GM23338 (cell line): ENCODE data around the gene INTS3. TPM values are rescaled to one million over a fixed set of nuclear protein-coding genes. Genes with fewer than 3 reads are reported as not detected.

Experiments used
- ATAC-seq: fragments of 200-7000 bp; cut with Tn5 transposase; 3 replicates; pipeline ENCODE4 v1.9.1; 2020
- DNase-seq: peaks from one replicate; pipeline ENCODE4 v3.0.0-alpha.2; 2015; ENCODE audit warnings: low spot score
- H2AFZ ChIP-seq: fragments of 200-600 bp; sonication (generic); 2 replicates; pipeline ENCODE4 v1.8.0; 2016; ENCODE audit warnings: antibody characterized with exemption, mild to moderate bottlenecking, moderate library complexity
- H3F3A ChIP-seq: fragments of 200-600 bp; sonication (generic); replicated peaks from 2 replicates; pipeline ENCODE4 v1.8.0; 2017; ENCODE audit warnings: antibody characterized with exemption, mixed run types, low read depth
- H3K27ac ChIP-seq: fragments of 200-600 bp; sonication (generic); 2 replicates; pipeline ENCODE4 v1.6.1; 2016; ENCODE audit warnings: low read depth
- H3K27me3 ChIP-seq: fragments of 200-600 bp; sonication (generic); 2 replicates; pipeline ENCODE4 v1.8.0; 2016; ENCODE audit warnings: mild to moderate bottlenecking, mixed run types, moderate library complexity; ENCODE audit not compliant: insufficient read depth
- H3K36me3 ChIP-seq: fragments of 200-600 bp; sonication (generic); 2 replicates; pipeline ENCODE4 v1.8.0; 2016; ENCODE audit warnings: mild to moderate bottlenecking; ENCODE audit not compliant: insufficient read depth
- H3K4me1 ChIP-seq: fragments of 200-600 bp; sonication (generic); 2 replicates; pipeline ENCODE4 v1.8.0; 2016; ENCODE audit warnings: mild to moderate bottlenecking, moderate library complexity; ENCODE audit not compliant: insufficient read depth
- H3K4me2 ChIP-seq: fragments of 200-600 bp; sonication (generic); 2 replicates; pipeline ENCODE4 v1.7.1; 2017; ENCODE audit warnings: mixed run types
- H3K4me3 ChIP-seq: fragments of 200-600 bp; sonication (generic); 2 replicates; pipeline ENCODE4 v1.6.1; 2016; ENCODE audit warnings: mixed run types
- H3K79me2 ChIP-seq: fragments of 200-600 bp; sonication (generic); replicated peaks from 2 replicates; pipeline ENCODE4 v1.8.0; 2017; ENCODE audit warnings: mild to moderate bottlenecking; ENCODE audit not compliant: insufficient read depth
- H3K9me2 ChIP-seq: fragments of 200-600 bp; sonication (generic); 2 replicates; pipeline ENCODE4 v1.8.0; 2017; ENCODE audit not compliant: insufficient read depth
- H4K20me1 ChIP-seq: fragments of 200-600 bp; sonication (generic); replicated peaks from 2 replicates; pipeline ENCODE4 v1.8.0; 2017; ENCODE audit warnings: mild to moderate bottlenecking; ENCODE audit not compliant: insufficient read depth
- H3K27ac Mint-ChIP-seq: 2 replicates; pipeline ENCODE4 v1.8.0; 2020; ENCODE audit warnings: inconsistent platforms, mild to moderate bottlenecking, moderate library complexity, mixed read lengths
- H3K27me3 Mint-ChIP-seq: 3 replicates; pipeline ENCODE4 v1.8.0; 2022; ENCODE audit warnings: low read depth, mild to moderate bottlenecking, moderate library complexity, mixed read lengths, inconsistent platforms; ENCODE audit not compliant: insufficient read depth, poor library complexity
- H3K36me3 Mint-ChIP-seq: 3 replicates; pipeline ENCODE4 v1.8.0; 2021; ENCODE audit warnings: low read depth, mild to moderate bottlenecking, inconsistent platforms, moderate library complexity, mixed read lengths
- H3K4me1 Mint-ChIP-seq: 3 replicates; pipeline ENCODE4 v1.8.0; 2020; ENCODE audit warnings: mild to moderate bottlenecking, inconsistent platforms, mixed read lengths
- H3K4me3 Mint-ChIP-seq: 3 replicates; pipeline ENCODE4 v1.8.0; 2021; ENCODE audit warnings: moderate library complexity, mild to moderate bottlenecking, inconsistent platforms, mixed read lengths
- H3K9me3 Mint-ChIP-seq: 3 replicates; pipeline ENCODE4 v1.8.0; 2020; ENCODE audit warnings: moderate library complexity, mild to moderate bottlenecking, inconsistent platforms, mixed read lengths
- CREB1 ChIP-seq: fragments of 250-450 bp; sonication (Bioruptor Pico); IDR thresholded peaks from 2 replicates; pipeline ENCODE4 v1.5.0; 2020; ENCODE audit warnings: low read depth, mild to moderate bottlenecking, moderate library complexity
- EZH2 ChIP-seq: fragments of 200-600 bp; sonication (generic); IDR thresholded peaks from one replicate; pipeline ENCODE4 v1.8.0; 2017; ENCODE audit warnings: antibody characterized with exemption, mild to moderate bottlenecking, low read depth; ENCODE audit not compliant: unreplicated experiment
- EZH2phosphoT487 ChIP-seq: fragments of 200-600 bp; sonication (generic); IDR thresholded peaks from one replicate; pipeline ENCODE4 v1.8.1; 2018; ENCODE audit warnings: antibody characterized with exemption; ENCODE audit not compliant: unreplicated experiment
- JUNB ChIP-seq: IDR thresholded peaks from one replicate; pipeline ENCODE4 v1.6.1; 2016; ENCODE audit warnings: antibody characterized with exemption; ENCODE audit not compliant: unreplicated experiment
- NANOG ChIP-seq: IDR thresholded peaks from 2 replicates; pipeline ENCODE4 v1.6.1; 2016; ENCODE audit warnings: antibody characterized with exemption, borderline replicate concordance
- POLR2AphosphoS5 ChIP-seq: IDR thresholded peaks from 2 replicates; pipeline ENCODE4 v1.6.1; 2016; ENCODE audit warnings: antibody characterized with exemption, low read depth
- REST ChIP-seq: IDR thresholded peaks from one replicate; pipeline ENCODE4 v1.6.1; 2018; ENCODE audit warnings: antibody characterized with exemption; ENCODE audit not compliant: unreplicated experiment
- STAT1 ChIP-seq: IDR thresholded peaks from one replicate; pipeline ENCODE4 v1.6.1; 2016; ENCODE audit warnings: antibody characterized with exemption; ENCODE audit not compliant: unreplicated experiment
- ZNF114 ChIP-seq: fragments of 250-450 bp; sonication (Bioruptor Pico); IDR thresholded peaks from 2 replicates; pipeline ENCODE4 v1.5.0; 2020; ENCODE audit warnings: mild to moderate bottlenecking, moderate library complexity
- ZNF331 ChIP-seq: fragments of 250-450 bp; sonication (Bioruptor Pico); IDR thresholded peaks from 2 replicates; pipeline ENCODE4 v1.5.0; 2020; ENCODE audit warnings: low read depth, mild to moderate bottlenecking, moderate library complexity
- polyA plus RNA-seq: library from polyadenylated mRNA; unstranded; fragments of >200 nt; fragmentation: Nextera tagmentation; extraction: Ambion mirVana; gene quantifications from 2 replicates; pipeline ENCODE4 v1.2.1, GENCODE V29; 2016
- total RNA-seq: library from RNA; depleted of rRNA; stranded (reverse); fragments of >200 nt; shearing (Covaris generic); gene quantifications from 2 replicates; pipeline ENCODE4 v1.2.3, GENCODE V29; 2014
- TF ChIP-seq, protein P1 (sequence below): IDR thresholded peaks from 2 replicates; pipeline ENCODE4 v1.6.1; 2016; ENCODE audit warnings: antibody characterized with exemption
- TF ChIP-seq, protein P2 (sequence below), 2 experiments: fragments of 200-600 bp in 1 of 2; sonication (generic) in 1 of 2; conservative IDR thresholded peaks; 2 replicates each; pipeline versions ENCODE4 v1.5.1 to v1.6.1; 2016 to 2017; ENCODE audit warnings: antibody characterized with exemption in 2 of 2, low read depth in 2 of 2, mild to moderate bottlenecking in 2 of 2, moderate library complexity in 1 of 2
- TF ChIP-seq, protein P3 (sequence below): fragments of 250-450 bp; sonication (Bioruptor Pico); IDR thresholded peaks from 2 replicates; pipeline ENCODE4 v1.5.0; 2020; ENCODE audit warnings: mild to moderate bottlenecking, moderate library complexity

The INTS3 gene
- total and polyA plus RNA-seq, 2 experiments from 2014 or later: 22.7 to 51.3 TPM

- H3K27ac Mint-ChIP-seq: no peak overlapping the region
- Histone ChIP-seq H3K4me2 (peak overlapping the region; percentile 94), H3K79me2 (0 out of 2 replicates have a peak, but pooled peaks cover 7% of the 10 kb centered on the region), H3K36me3 (no peaks in the 10 kb centered on the region), H3K27ac (peak overlapping the region; percentile 81; the same call in 1 of the 2 replicates), H3K27me3 (no peaks in the 10 kb centered on the region), H3F3A (peaks cover 19% of the 10 kb centered on the region), H2AFZ (no peak overlapping the region), H3K4me3 (peak overlapping the region; percentile 95), H3K4me1 (peaks cover 20% of the 10 kb centered on the region), H4K20me1 (no peaks in the 10 kb centered on the region), H3K9me2 (no peaks in the 10 kb centered on the region)
- peaks cover 47% of the 10 kb centered on the region for H3K36me3 Mint-ChIP-seq
- H3K4me1 Mint-ChIP-seq: peaks cover 42% of the 10 kb centered on the region
- TF ChIP-seq EZH2 (no peak), POLR2AphosphoS5 (no peak), REST (no peak), CREB1 (CRISPR knock-in tag) (no peak), EZH2phosphoT487 (no peak), ZNF331 (CRISPR knock-in tag) (no peak), JUNB (no peak), ZNF114 (no peak), STAT1 (no peak), NANOG (no peak)
- TF ChIP-seq, protein P1, sequence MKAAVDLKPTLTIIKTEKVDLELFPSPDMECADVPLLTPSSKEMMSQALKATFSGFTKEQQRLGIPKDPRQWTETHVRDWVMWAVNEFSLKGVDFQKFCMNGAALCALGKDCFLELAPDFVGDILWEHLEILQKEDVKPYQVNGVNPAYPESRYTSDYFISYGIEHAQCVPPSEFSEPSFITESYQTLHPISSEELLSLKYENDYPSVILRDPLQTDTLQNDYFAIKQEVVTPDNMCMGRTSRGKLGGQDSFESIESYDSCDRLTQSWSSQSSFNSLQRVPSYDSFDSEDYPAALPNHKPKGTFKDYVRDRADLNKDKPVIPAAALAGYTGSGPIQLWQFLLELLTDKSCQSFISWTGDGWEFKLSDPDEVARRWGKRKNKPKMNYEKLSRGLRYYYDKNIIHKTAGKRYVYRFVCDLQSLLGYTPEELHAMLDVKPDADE: no peak
- TF ChIP-seq, protein P2, sequence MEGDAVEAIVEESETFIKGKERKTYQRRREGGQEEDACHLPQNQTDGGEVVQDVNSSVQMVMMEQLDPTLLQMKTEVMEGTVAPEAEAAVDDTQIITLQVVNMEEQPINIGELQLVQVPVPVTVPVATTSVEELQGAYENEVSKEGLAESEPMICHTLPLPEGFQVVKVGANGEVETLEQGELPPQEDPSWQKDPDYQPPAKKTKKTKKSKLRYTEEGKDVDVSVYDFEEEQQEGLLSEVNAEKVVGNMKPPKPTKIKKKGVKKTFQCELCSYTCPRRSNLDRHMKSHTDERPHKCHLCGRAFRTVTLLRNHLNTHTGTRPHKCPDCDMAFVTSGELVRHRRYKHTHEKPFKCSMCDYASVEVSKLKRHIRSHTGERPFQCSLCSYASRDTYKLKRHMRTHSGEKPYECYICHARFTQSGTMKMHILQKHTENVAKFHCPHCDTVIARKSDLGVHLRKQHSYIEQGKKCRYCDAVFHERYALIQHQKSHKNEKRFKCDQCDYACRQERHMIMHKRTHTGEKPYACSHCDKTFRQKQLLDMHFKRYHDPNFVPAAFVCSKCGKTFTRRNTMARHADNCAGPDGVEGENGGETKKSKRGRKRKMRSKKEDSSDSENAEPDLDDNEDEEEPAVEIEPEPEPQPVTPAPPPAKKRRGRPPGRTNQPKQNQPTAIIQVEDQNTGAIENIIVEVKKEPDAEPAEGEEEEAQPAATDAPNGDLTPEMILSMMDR (conservative IDR thresholded peaks at IDR 0.05; ENCODE audit: low read depth in 2 of 2): no peak
- TF ChIP-seq, protein P3, sequence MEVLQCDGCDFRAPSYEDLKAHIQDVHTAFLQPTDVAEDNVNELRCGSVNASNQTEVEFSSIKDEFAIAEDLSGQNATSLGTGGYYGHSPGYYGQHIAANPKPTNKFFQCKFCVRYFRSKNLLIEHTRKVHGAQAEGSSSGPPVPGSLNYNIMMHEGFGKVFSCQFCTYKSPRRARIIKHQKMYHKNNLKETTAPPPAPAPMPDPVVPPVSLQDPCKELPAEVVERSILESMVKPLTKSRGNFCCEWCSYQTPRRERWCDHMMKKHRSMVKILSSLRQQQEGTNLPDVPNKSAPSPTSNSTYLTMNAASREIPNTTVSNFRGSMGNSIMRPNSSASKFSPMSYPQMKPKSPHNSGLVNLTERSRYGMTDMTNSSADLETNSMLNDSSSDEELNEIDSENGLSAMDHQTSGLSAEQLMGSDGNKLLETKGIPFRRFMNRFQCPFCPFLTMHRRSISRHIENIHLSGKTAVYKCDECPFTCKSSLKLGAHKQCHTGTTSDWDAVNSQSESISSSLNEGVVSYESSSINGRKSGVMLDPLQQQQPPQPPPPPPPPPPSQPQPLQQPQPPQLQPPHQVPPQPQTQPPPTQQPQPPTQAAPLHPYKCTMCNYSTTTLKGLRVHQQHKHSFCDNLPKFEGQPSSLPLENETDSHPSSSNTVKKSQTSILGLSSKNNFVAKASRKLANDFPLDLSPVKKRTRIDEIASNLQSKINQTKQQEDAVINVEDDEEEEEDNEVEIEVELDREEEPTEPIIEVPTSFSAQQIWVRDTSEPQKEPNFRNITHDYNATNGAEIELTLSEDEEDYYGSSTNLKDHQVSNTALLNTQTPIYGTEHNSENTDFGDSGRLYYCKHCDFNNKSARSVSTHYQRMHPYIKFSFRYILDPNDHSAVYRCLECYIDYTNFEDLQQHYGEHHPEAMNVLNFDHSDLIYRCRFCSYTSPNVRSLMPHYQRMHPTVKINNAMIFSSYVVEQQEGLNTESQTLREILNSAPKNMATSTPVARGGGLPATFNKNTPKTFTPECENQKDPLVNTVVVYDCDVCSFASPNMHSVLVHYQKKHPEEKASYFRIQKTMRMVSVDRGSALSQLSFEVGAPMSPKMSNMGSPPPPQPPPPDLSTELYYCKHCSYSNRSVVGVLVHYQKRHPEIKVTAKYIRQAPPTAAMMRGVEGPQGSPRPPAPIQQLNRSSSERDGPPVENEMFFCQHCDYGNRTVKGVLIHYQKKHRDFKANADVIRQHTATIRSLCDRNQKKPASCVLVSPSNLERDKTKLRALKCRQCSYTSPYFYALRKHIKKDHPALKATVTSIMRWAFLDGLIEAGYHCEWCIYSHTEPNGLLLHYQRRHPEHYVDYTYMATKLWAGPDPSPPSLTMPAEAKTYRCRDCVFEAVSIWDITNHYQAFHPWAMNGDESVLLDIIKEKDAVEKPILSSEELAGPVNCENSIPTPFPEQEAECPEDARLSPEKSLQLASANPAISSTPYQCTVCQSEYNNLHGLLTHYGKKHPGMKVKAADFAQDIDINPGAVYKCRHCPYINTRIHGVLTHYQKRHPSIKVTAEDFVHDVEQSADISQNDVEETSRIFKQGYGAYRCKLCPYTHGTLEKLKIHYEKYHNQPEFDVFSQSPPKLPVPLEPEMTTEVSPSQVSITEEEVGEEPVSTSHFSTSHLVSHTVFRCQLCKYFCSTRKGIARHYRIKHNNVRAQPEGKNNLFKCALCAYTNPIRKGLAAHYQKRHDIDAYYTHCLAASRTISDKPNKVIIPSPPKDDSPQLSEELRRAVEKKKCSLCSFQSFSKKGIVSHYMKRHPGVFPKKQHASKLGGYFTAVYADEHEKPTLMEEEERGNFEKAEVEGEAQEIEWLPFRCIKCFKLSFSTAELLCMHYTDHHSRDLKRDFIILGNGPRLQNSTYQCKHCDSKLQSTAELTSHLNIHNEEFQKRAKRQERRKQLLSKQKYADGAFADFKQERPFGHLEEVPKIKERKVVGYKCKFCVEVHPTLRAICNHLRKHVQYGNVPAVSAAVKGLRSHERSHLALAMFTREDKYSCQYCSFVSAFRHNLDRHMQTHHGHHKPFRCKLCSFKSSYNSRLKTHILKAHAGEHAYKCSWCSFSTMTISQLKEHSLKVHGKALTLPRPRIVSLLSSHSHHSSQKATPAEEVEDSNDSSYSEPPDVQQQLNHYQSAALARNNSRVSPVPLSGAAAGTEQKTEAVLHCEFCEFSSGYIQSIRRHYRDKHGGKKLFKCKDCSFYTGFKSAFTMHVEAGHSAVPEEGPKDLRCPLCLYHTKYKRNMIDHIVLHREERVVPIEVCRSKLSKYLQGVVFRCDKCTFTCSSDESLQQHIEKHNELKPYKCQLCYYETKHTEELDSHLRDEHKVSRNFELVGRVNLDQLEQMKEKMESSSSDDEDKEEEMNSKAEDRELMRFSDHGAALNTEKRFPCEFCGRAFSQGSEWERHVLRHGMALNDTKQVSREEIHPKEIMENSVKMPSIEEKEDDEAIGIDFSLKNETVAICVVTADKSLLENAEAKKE (CRISPR knock-in tag): no peak
- peak overlapping the region; percentile 86 for H3K4me3 Mint-ChIP-seq
- no peak for DNase-seq
- peaks cover 19% of the 10 kb centered on the region for H3K27me3 Mint-ChIP-seq
- peak; percentile 2 for ATAC-seq
- H3K9me3 Mint-ChIP-seq: no peaks in the 10 kb centered on the region
These were observed 48.5 kb downstream of the INTS3 start for GRCh38 chr1:153776352-153776751.
